WTC11 (cell line): ENCODE data around the gene TOX2. TPM values are rescaled to one million over a fixed set of nuclear protein-coding genes. Genes with fewer than 3 reads are reported as not detected.

Experiments
- ATAC-seq: fragments of 200-7000 bp; cut with Tn5 transposase; 2 replicates; pipeline ENCODE4 v1.10.0; 2021; ENCODE audit warnings: mild to moderate bottlenecking, moderate library complexity
- CTCF ChIA-PET: fragments of 300-600 bp; sonication (Branson Sonifier 250); formaldehyde crosslinking; loops from one replicate; lab custom pipeline; 2021; ENCODE audit warnings: antibody characterized with exemption; lab: Charles Lee
- POLR2A ChIA-PET: fragments of 350-600 bp; sonication (Branson Sonifier 250); formaldehyde crosslinking; loops from one replicate; lab custom pipeline; 2021; ENCODE audit warnings: antibody characterized with exemption; lab: Charles Lee
- DNase-seq: peaks from one replicate; pipeline ENCODE4 v3.0.0; 2021; ENCODE audit warnings: low spot score
- H3K27ac Mint-ChIP-seq: 2 replicates; pipeline ENCODE4 v1.8.0; 2021; ENCODE audit warnings: mixed read lengths
- H3K27me3 Mint-ChIP-seq: 2 replicates; pipeline ENCODE4 v1.8.0; 2021; ENCODE audit warnings: low read depth, mild to moderate bottlenecking, moderate library complexity, mixed read lengths
- H3K36me3 Mint-ChIP-seq: 2 replicates; pipeline ENCODE4 v1.8.0; 2021; ENCODE audit warnings: mixed read lengths
- H3K4me1 Mint-ChIP-seq: 2 replicates; pipeline ENCODE4 v1.8.0; 2022; ENCODE audit warnings: mixed read lengths
- H3K4me3 Mint-ChIP-seq: 2 replicates; pipeline ENCODE4 v1.8.0; 2021; ENCODE audit warnings: mild to moderate bottlenecking, moderate library complexity, mixed read lengths
- H3K9me3 Mint-ChIP-seq: 2 replicates; pipeline ENCODE4 v1.8.0; 2021; ENCODE audit warnings: mixed read lengths
- AFF4 ChIP-seq: sonication (generic); formaldehyde crosslinking; IDR thresholded peaks from 2 replicates; pipeline ENCODE4 v1.8.1; 2023; ENCODE audit warnings: mild to moderate bottlenecking, missing genetic modification reagents, borderline replicate concordance
- CREB1 ChIP-seq: sonication (generic); formaldehyde crosslinking; IDR thresholded peaks from 2 replicates; pipeline ENCODE4 v1.8.0; 2023; ENCODE audit warnings: mild to moderate bottlenecking, missing genetic modification reagents
- ERG ChIP-seq: fragments of 250-450 bp; sonication (Bioruptor Pico); IDR thresholded peaks from 2 replicates; pipeline ENCODE4 v1.8.0; 2021; ENCODE audit warnings: mild to moderate bottlenecking
- KAT7 ChIP-seq: sonication (generic); formaldehyde crosslinking; IDR thresholded peaks from 2 replicates; pipeline ENCODE4 v1.8.1; 2023; ENCODE audit warnings: missing genetic modification reagents, mild to moderate bottlenecking, borderline replicate concordance
- NR1H2 ChIP-seq: sonication (generic); formaldehyde crosslinking; IDR thresholded peaks from 2 replicates; pipeline ENCODE4 v1.9.0; 2021; ENCODE audit warnings: mild to moderate bottlenecking, moderate library complexity, missing genetic modification reagents
- RELA ChIP-seq: sonication (generic); formaldehyde crosslinking; IDR thresholded peaks from 2 replicates; pipeline ENCODE4 v1.8.1; 2022; ENCODE audit warnings: missing genetic modification reagents, mild to moderate bottlenecking, borderline replicate concordance
- SMAD3 ChIP-seq: sonication (generic); formaldehyde crosslinking; IDR thresholded peaks from 2 replicates; pipeline ENCODE4 v1.8.0; 2022; ENCODE audit warnings: missing genetic modification reagents, mild to moderate bottlenecking, borderline replicate concordance
- SP1 ChIP-seq: sonication (generic); formaldehyde crosslinking; conservative IDR thresholded peaks from 2 replicates; pipeline ENCODE4 v1.8.1; 2022; ENCODE audit warnings: missing genetic modification reagents
- TEAD1 ChIP-seq: sonication (generic); formaldehyde crosslinking; IDR thresholded peaks from 2 replicates; pipeline ENCODE4 v1.8.0; 2022; ENCODE audit warnings: mild to moderate bottlenecking, missing genetic modification reagents
- TEAD4 ChIP-seq: sonication (generic); formaldehyde crosslinking; IDR thresholded peaks from 2 replicates; pipeline ENCODE4 v1.8.0; 2022; ENCODE audit warnings: mild to moderate bottlenecking, missing genetic modification reagents
- TP53 ChIP-seq: sonication (generic); formaldehyde crosslinking; IDR thresholded peaks from 2 replicates; pipeline ENCODE4 v1.8.1; 2023; ENCODE audit warnings: mild to moderate bottlenecking, missing genetic modification reagents
- ZNF263 ChIP-seq: sonication (generic); formaldehyde crosslinking; IDR thresholded peaks from 2 replicates; pipeline ENCODE4 v1.8.1; 2022; ENCODE audit warnings: low read depth, mild to moderate bottlenecking, moderate library complexity, missing genetic modification reagents
- ZNF396 ChIP-seq: fragments of 250-450 bp; sonication (Bioruptor Pico); IDR thresholded peaks from 2 replicates; pipeline ENCODE4 v1.8.0; 2021; ENCODE audit warnings: mild to moderate bottlenecking, moderate library complexity, borderline replicate concordance
- ZNF532 ChIP-seq: fragments of 250-450 bp; sonication (Bioruptor Pico); IDR thresholded peaks from 2 replicates; pipeline ENCODE4 v1.9.0; 2021; ENCODE audit warnings: mild to moderate bottlenecking, borderline replicate concordance
- ZNF671 ChIP-seq: fragments of 250-450 bp; sonication (Bioruptor Pico); IDR thresholded peaks from 2 replicates; pipeline ENCODE4 v1.8.0; 2021; ENCODE audit warnings: mild to moderate bottlenecking
- ZSCAN18 ChIP-seq: fragments of 250-450 bp; sonication (Bioruptor Pico); IDR thresholded peaks from 2 replicates; pipeline ENCODE4 v2.1.2; 2022; ENCODE audit warnings: mild to moderate bottlenecking, moderate library complexity
- total RNA-seq: library from RNA; stranded (reverse); gene quantifications from 3 replicates; pipeline ENCODE4 v1.2.3, GENCODE V29; 2021

TOX2 gene
- total RNA-seq, 1 experiment from 2014 or later, result 3.4 TPM

- TF ChIP-seq AFF4 (CRISPR knock-in tag) (no peak), TEAD4 (no peak)
Observed at GRCh38 chr20:44023515-44024371, 109.1 kb downstream of the TOX2 start (continued).

- no peak overlapping the region for H3K4me3 Mint-ChIP-seq
- no peak overlapping the region for H3K27ac Mint-ChIP-seq
- POLR2A ChIA-PET, result no interaction called here
Observed at GRCh38 chr20:44024820-44025580, 110.3 kb downstream of the TOX2 start.

More at GRCh38 chr20:44024820-44025580, 110.3 kb downstream of the TOX2 start:
- Mint-ChIP-seq H3K9me3 (no peaks in the 10 kb centered on the region), H3K4me1 (peaks cover 16% of the 10 kb centered on the region), H3K36me3 (no peaks in the 10 kb centered on the region), H3K27me3 (no peaks in the 10 kb centered on the region)
- DNase-seq, result no peak
- CTCF ChIA-PET, result interaction anchor here (0.9 to 1.0 kb wide), 2 partner anchors 16 to 41 kb away, joined by 4 read pairs; no protein-coding TSS in a partner anchor
- TF ChIP-seq ZNF671 (CRISPR knock-in tag), result no peak
- TF ChIP-seq ERG, result no peak
- TF ChIP-seq NR1H2 (CRISPR knock-in tag), result no peak
- TF ChIP-seq KAT7 (CRISPR knock-in tag), result no peak
- no peak for TF ChIP-seq TP53 (CRISPR knock-in tag)
- no peak for TF ChIP-seq ZNF263
- TF ChIP-seq ZNF532 (CRISPR knock-in tag), result no peak
- TF ChIP-seq TEAD1, result no peak
- TF ChIP-seq SMAD3 (CRISPR knock-in tag), result no peak
- no peak for TF ChIP-seq ZNF396
- TF ChIP-seq CREB1 (CRISPR knock-in tag), result no peak
- no peak for TF ChIP-seq SP1 (CRISPR knock-in tag)
- TF ChIP-seq ZSCAN18 (CRISPR knock-in tag), result no peak
- TF ChIP-seq RELA (CRISPR knock-in tag), result no peak
- ATAC-seq, result no peak
